ENCODE results near the gene RORC.
"Not testable (repeated sequence)": the region's sequence is repeated elsewhere in the genome, so short reads cannot be mapped to it uniquely, and the experiment has no call there.

RORC gene

GRCh38 chr1:151774256-151774922 lies 57.2 kb downstream of the RORC start:
- DNase-seq (ENCODE audit: low spot score): no peak

- no peak for DNase-seq (ENCODE audit: low spot score)
Observed at GRCh38 chr1:151773702-151774101, 57.9 kb downstream of the RORC start.

- not testable (repeated sequence) for DNase-seq (ENCODE audit: low spot score)
Observed at GRCh38 chr1:151769270-151769669, 62.3 kb downstream of the RORC start.

- DNase-seq (ENCODE audit: low spot score): not testable (repeated sequence)
Observed at GRCh38 chr1:151768351-151769066, 63.1 kb downstream of the RORC start.

DNA sequence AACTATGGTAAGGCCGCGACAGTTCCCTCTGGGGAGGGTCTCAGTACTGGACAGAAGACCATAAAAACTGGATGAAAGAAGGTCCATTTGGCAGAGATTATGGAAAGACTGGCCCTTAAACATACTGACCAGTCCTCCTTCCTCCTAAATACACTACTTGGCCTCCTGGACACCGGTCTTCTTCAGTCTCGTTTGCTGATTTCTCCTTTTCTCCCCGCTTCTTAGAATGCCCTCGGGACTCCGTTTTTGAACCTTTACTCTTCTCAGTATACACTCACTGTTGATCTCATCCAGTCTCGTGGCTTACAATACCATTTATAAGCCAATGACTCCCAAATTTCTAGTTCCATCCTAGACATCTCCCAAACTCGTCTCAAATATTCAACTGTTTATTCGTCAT lies 67.6 kb downstream of the RORC start:
- no peak for DNase-seq (ENCODE audit: low spot score)

GRCh38 chr1:151762941-151763921 lies 68.4 kb downstream of the RORC start, which contains the start of gene MRPL9:
TSS of gene MRPL9 (minus strand) at chr1:151763496. CDS start at chr1:151763479, 17 bp downstream.
- DNase-seq (ENCODE audit: low spot score): peak; percentile 51

DNA sequence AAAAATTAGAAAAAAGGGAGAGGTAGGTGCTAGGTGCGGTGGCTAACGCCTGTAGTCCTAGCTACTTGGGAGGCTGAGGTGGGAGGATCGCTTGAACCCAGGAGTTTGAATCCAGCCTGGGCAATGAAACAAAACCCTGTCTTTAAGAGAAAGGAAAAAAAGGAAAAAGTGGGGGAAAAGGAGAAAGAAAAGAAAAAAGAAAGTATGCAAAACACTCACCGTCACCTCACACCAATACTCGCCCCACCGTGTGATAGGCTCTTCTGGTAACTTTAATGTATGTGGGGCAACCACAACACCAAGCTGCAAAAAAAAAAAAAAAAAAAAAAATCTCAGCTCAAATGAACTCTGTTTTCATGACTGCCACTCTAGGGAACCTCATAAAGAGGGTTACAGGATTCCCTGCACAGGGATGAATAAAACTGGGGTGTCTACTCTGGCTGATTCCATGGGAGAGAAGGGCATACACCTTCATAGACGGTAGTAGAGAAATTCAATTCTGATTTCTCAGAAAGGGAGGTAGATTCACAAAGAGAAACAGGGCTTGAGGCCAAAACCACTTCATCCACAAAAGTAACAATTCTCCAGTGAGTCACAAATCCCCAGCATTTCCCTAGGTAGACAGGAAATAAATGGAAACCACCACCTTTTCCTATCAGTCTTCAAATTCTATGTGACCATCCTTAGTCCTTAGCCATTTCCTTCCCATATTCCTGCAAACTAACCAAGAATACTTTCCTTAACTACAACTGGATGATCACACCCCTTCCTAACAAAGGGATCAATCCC lies 70.8 kb downstream of the RORC start:
- no peak for DNase-seq (ENCODE audit: low spot score)

DNA sequence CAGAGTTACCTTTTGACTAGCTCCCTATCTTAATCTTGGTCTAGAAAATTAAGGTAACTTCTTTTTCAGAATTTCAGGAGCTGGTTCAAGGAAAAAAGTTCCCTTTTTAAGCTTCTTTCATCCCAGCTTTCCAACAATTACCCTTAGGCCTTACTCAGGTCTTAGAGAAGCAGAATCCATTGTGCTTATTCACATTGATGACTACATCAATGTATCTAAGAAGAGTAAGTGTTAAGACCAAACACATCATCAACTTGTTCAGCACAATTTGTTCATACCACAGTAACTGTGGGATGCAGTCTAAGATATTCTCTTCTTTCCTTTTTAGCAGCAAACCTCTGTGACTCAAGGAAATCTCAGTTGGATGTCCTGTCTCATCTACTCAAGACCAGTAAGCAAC lies 72.4 kb downstream of the RORC start:
- no peak for DNase-seq (ENCODE audit: low spot score)

GRCh38 chr1:151756291-151756690 lies 75.3 kb downstream of the RORC start:
- DNase-seq (ENCODE audit: low spot score): no peak

All from pons (tissue), 1 donor.